OCI-LY3 (cell line): Measurements from ENCODE around the gene TMCC1.
"Not testable (repeated sequence)": the region's sequence is repeated elsewhere in the genome, so short reads cannot be mapped to it uniquely, and the experiment has no call there.

Experiments used
- H2AFZ ChIP-seq: fragments of 200-600, 300-600 bp; shearing (Covaris generic); 2 replicates; pipeline ENCODE4 v1.6.0; 2014; ENCODE audit warnings: antibody characterized with exemption, low read depth, low read length
- H3K27ac ChIP-seq: fragments of 200-600, 300-600 bp; sonication (generic); 2 replicates; pipeline ENCODE4 v1.5.1; 2014; ENCODE audit warnings: mild to moderate bottlenecking, low read length, moderate library complexity, mixed read lengths
- H3K27me3 ChIP-seq: fragments of 200-600, 300-600 bp; sonication (generic); 2 replicates; pipeline ENCODE4 v1.6.1; 2014; ENCODE audit warnings: low read depth, low read length, mixed read lengths
- H3K36me3 ChIP-seq: fragments of 200-600, 300-600 bp; sonication (generic); replicated peaks from 2 replicates; pipeline ENCODE3; 2014; ENCODE audit warnings: low read depth, low read length, mixed read lengths
- H3K4me1 ChIP-seq: fragments of 300-600, 200-600 bp; sonication (generic); 2 replicates; pipeline ENCODE4 v1.6.1; 2014; ENCODE audit warnings: low read length, mixed read lengths
- H3K4me2 ChIP-seq: fragments of 200-600, 300-600 bp; sonication (generic); 2 replicates; pipeline ENCODE4 v1.6.1; 2014; ENCODE audit warnings: low read length, mixed read lengths
- H3K4me3 ChIP-seq: fragments of 300-600, 200-600 bp; sonication (generic); 2 replicates; pipeline ENCODE4 v1.5.1; 2014; ENCODE audit warnings: antibody characterized with exemption, mild to moderate bottlenecking, low read length, moderate library complexity
- H3K79me2 ChIP-seq: fragments of 300-600, 200-600 bp; shearing (Covaris generic); 2 replicates; pipeline ENCODE4 v1.6.1; 2014; ENCODE audit warnings: mild to moderate bottlenecking, low read length, mixed read lengths
- H3K9ac ChIP-seq: fragments of 300-600, 200-600 bp; shearing (Covaris generic); 2 replicates; pipeline ENCODE4 v1.6.0; 2014; ENCODE audit warnings: mild to moderate bottlenecking, low read length, moderate library complexity
- H3K9me3 ChIP-seq: fragments of 200-600, 300-600 bp; shearing (Covaris generic); 2 replicates; pipeline ENCODE4 v1.6.1; 2014; ENCODE audit warnings: low read length, mixed read lengths; ENCODE audit not compliant: insufficient read depth
- H4K20me1 ChIP-seq: fragments of 200-600, 300-600 bp; sonication (generic); 2 replicates; pipeline ENCODE4 v1.6.1; 2016; ENCODE audit warnings: low read length, mixed read lengths; ENCODE audit not compliant: insufficient read depth
- CTCF ChIP-seq: fragments of 200-600, 300-600 bp; sonication (generic); IDR thresholded peaks from 2 replicates; pipeline ENCODE4 v1.5.1; 2014; ENCODE audit warnings: antibody characterized with exemption, low read length, low read depth
- EZH2phosphoT487 ChIP-seq: fragments of 200-600 bp; shearing (Covaris generic); IDR thresholded peaks from 2 replicates; pipeline ENCODE4 v1.6.1; 2018; ENCODE audit warnings: antibody characterized with exemption, mixed run types, low read depth

The TMCC1 gene

GRCh38 chr3:129758785-129759320 is 134.7 kb downstream of the TMCC1 start:
- Histone ChIP-seq H3K27ac (no peak overlapping the region), H3K36me3 (no peaks in the 10 kb centered on the region), H3K4me3 (no peak overlapping the region), H3K9ac (no peak overlapping the region), H3K4me1 (no peaks in the 10 kb centered on the region), H3K4me2 (no peak overlapping the region), H3K27me3 (no peaks in the 10 kb centered on the region), H4K20me1 (no peaks in the 10 kb centered on the region), H2AFZ (no peak overlapping the region), H3K9me3 (no peaks in the 10 kb centered on the region), H3K79me2 (no peaks in the 10 kb centered on the region)
- TF ChIP-seq EZH2phosphoT487, result no peak
- TF ChIP-seq CTCF, result no peak

- TF ChIP-seq EZH2phosphoT487 (no peak), CTCF (no peak)
These were observed 135.2 kb downstream of the TMCC1 start for GRCh38 chr3:129758306-129758705.

GRCh38 chr3:129756871-129757270 is 136.6 kb downstream of the TMCC1 start:
- Histone ChIP-seq H4K20me1 (no peaks in the 10 kb centered on the region), H3K27ac (no peak overlapping the region), H3K9me3 (peaks cover 13% of the 10 kb centered on the region), H3K9ac (no peak overlapping the region), H3K27me3 (no peaks in the 10 kb centered on the region), H3K79me2 (no peaks in the 10 kb centered on the region), H3K4me2 (no peak overlapping the region), H3K4me3 (no peak overlapping the region), H2AFZ (no peak overlapping the region), H3K4me1 (no peaks in the 10 kb centered on the region), H3K36me3 (peaks cover 8% of the 10 kb centered on the region)
- TF ChIP-seq EZH2phosphoT487 (no peak), CTCF (no peak)

More at GRCh38 chr3:129758306-129758705, 135.2 kb downstream of the TMCC1 start:
- Histone ChIP-seq H3K4me1 (no peaks in the 10 kb centered on the region), H4K20me1 (no peaks in the 10 kb centered on the region), H3K36me3 (peaks cover under 1% of the 10 kb centered on the region), H3K4me3 (no peak overlapping the region), H3K79me2 (no peaks in the 10 kb centered on the region), H3K9me3 (peaks cover 3% of the 10 kb centered on the region; the same call in 1 of the 2 replicates), H3K4me2 (no peak overlapping the region), H3K9ac (no peak overlapping the region), H3K27ac (no peak overlapping the region), H2AFZ (no peak overlapping the region), H3K27me3 (no peaks in the 10 kb centered on the region)

- H3K79me2 ChIP-seq, result not testable (repeated sequence)
These were observed 142.4 kb downstream of the TMCC1 start for GRCh38 chr3:129751105-129751504.

More at GRCh38 chr3:129751105-129751504, 142.4 kb downstream of the TMCC1 start:
- not testable (repeated sequence) for H3K27ac ChIP-seq, H3K9ac ChIP-seq, H4K20me1 ChIP-seq, H3K4me3 ChIP-seq, H3K36me3 ChIP-seq, H3K27me3 ChIP-seq, H2AFZ ChIP-seq, H3K4me2 ChIP-seq, H3K4me1 ChIP-seq
- H3K9me3 ChIP-seq, result peaks cover 13% of the 10 kb centered on the region
